CD4-positive, alpha-beta T cell treated with Interleukin-10 for 1 hour (primary cell): Measurements from ENCODE around the gene CCDC190.
"Not testable (repeated sequence)": the region's sequence is repeated elsewhere in the genome, so short reads cannot be mapped to it uniquely, and the experiment has no call there.

Experiments used
- DNase-seq: peaks from one replicate; pipeline ENCODE4 v3.0.0-alpha.2; 2020

The CCDC190 gene

DNA sequence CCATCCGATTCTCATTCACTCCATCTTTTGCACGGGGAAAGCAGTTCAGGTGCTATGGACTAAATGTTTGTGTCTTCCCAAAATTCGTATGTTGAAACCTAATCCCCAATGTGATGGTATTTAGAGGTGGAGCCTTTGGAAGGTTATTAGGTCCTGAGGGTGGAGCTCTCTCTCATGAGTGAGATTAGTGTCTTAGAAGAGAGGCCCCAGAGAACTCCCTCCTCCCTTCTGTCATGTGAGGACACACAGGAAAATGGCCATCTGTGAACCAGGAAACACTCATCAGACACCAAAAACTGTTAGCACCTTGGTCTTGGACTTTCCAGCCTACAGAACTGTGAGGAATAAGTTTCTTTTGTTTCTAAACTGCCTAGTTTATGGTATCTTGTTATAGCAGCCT lies 15.8 kb upstream of the CCDC190 start:
- DNase-seq = no peak

DNA sequence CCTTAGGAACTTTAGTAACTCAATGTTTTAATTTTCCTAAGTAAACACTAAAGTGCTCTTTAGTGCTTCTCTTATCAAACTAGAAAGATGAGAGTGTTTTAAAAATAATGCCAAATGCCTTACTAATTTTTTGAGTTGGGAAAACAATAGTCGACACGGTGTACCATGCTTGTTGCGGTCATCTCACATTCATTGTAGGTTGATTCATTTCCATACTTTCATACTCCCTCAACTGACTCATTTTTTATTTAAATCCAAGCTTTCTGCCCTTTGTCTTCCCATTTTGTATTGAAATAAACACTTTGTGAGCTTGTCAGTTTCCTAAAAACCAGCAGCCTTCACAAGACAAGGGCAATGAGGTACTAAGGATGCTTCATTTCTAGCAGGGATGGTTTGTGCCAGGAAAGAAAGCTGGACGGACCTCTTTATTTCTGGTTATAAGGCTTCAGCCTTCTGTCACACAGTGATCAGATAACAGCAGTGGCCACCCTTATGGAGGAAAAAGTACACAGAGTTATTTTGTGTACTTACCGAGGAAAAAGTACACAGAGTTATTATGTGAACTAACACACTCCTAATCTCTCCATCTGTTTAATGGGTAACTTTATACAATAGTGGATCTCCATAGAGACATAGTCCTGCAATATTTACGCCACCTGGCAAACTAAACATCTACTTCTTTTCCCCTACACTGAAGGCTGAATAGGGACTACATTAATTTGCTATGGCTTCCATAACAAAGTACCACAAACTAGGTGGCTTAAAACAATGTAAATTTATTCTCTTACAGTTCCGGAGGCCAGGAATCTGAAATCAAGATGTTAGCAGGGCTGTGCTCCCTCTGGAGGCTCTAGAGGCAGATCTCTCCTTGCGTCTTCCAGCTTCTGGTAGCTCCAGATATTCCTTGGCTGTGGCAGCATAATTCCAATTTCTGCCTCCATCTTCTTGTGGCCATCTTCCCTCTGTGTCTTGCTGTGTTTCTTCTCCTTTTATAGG lies 13.0 kb upstream of the CCDC190 start:
- no peak for DNase-seq

DNA sequence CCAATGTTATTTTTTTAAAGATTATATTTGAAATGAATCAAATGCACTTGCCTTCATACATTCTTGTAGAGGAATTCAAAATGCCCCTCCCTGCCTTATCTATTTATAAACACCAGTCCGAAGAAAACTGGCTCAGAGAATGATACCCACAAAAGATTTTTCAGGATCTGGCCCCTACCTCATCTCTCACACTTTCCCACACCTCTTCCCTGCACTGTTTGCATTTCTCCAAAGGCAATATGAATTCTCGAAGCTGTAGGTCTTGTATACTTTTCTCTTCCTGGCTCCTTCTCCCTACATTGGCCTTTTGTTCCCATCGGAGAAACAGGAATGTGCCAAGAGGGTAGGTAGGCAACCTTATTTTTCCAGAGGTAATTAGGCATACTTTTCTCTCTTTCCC lies 12.0 kb upstream of the CCDC190 start:
- no peak for DNase-seq

DNA sequence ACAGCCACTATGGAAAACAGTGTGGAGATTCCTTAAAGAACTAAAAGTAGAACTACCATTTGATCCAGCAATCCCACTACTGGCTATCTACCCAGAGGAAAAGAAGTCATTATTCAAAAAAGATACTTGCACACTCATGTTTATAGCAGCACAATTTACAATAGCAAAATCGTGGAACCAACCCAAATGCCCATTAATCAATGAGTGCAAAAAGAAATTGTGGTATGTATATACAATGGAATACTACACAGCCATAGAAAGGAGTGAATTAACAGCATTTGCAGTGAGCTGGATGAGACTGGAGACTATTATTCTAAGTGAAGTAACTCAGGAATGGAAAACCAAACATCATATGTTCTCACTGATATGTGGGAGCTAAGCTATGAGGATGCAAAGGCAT lies 10.4 kb upstream of the CCDC190 start:
- not testable (repeated sequence) for DNase-seq

DNA sequence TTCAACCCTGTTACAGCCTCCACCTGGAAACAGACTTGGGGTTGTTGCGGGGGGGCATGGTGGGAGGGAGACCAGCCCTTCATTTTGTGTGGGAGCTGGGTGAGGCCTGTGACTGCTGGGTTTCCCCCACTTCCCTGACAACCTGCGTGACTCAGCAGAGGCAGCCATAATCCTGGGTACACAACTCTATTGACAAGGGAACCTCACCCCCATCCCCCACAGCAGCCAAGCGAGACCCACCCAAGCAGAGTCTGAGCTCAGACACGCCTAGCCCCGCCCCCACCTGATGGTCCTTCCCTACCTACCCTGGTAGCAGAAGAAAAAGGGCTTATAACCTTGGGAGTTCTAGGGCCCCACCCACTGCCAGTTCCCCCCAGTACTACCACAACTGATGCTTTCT lies 8.0 kb upstream of the CCDC190 start:
- DNase-seq = no peak

DNA sequence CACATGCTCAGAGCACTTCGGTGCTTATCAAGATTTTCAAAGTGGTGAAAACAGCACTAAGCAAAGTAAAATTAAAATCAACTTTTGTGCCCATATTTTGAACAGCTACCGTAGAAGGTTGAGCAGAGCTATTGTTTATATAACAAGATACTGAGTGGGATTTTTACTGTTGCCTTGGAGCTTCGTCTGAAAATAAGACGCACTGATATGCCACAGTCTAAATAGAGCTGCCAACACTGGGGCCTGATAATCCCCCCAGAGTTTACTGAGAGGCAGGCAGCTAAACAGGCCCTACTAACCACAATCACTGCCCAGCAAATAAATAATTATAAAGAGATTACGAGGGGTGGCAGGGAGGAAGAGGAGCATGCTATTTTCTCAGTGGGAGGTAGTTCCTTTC lies 650 bp upstream of the CCDC190 start:
- no peak for DNase-seq

DNA sequence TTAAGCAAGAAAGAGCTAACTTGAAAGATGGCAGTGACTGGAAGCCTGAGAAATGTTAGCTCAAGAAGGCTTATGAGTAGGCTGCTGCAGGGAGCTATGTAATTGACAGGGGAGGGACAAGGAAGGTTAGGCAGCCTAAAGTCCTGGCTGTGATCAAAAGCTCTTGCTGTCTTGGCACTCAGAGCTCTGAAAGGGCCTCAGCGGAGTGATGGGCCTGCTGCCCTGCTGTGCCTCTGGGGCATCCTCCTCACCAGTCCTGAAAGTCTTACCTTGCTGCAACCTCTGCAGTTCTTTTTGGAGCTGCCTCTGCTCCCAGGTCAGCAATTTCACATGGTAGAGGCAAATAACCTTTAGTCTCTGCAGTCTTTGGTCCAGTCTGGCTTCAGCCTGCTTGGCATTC lies 1.8 kb downstream of the CCDC190 start:
- DNase-seq = no peak

DNA sequence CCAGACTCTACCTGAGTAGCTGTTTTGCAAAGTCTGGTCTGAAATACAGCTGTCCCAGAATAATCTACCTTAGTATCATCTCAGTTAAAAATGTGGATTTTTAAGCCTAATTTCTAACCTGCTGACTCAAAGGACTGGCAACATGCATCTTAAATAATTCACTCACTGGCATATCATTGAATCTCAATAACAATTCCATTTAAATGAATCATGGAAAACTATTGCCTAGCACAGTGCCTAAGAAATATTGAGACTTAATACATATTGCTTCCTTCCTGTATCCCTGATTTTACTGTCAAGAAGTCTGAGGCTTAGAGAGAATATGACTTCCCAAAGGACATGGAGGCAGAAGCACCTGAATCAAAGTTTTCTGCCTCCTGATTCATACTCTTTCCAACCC lies 3.1 kb downstream of the CCDC190 start:
- DNase-seq = no peak

DNA sequence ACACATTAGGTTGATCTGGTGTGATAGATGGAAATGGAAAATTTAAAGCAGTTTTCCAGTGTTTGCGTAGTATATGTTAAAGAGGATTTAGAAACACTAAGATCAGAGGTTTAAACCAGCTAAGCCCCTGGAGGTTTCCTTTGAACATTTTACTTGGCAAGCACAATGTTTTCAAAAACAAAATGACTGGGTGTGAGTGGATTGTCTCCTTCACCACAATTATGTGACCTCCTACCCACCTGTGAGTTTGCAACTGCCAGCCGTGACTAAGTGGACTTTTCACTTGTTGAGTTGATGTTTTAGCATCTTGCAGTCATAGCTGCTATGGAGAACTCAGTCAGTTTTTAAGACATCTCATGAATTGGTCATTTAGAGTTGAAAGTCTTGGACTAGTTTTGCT lies 4.7 kb downstream of the CCDC190 start:
- DNase-seq = no peak

DNA sequence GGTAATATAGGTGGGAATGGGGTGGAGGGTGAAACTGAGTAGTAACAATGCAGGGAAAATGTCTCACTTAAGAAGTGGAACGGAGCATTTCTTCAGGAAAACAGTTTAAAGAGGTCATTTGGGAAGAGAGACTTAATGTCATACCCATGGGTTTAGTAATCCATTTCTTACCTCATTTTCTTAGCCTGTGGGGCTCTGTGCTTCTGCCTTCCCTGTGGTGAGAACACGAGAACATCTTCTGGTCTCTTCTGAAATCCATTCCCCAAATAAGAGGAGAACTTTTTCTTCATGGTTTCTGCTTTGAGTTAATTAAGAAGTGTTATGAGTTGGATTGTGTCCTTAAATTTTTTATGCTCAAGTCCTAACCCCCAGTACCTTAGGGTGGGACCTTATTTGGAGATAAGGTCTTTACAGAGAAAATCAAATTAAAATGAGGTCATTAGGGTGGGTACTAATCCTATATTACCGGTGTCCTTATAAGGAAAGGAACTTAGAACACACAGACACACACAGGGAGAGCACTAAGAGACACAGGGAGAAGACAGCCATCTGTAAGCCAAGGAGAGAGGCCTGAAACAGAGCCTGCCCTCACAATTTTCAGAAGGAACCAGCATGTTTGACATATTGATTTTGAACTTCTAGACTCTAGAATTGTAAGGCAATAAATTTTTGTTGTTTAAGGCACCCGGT lies 5.4 kb downstream of the CCDC190 start:
- no peak for DNase-seq

DNA sequence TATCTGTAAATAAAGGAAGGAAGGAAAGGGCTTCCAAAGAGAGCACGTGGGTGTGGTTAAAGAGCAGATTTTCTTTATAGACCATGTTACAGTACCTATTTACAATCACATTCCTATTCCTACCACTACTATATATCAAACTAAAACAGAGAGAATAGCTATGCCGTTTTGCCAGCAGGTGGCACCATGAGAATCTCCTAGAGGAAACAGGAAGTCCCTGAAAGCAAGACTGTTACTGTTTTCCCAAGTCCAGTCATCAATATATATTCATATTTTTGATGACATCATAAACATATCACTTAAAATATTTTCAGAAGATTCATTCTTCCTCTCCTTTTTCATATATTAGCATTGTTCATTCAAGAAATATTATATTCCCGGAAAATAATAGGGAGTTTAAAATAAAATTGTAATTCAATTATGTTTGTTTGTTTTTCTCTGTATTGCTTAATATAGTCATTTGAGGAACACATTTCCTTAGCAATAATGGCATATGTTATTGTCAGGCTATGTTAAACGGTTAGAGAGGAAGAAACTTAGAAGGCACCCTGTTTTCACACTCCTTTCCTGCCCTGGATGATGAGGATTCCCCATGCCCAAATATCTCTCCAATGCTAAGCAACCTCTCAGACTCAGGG lies 6.6 kb downstream of the CCDC190 start:
- DNase-seq = peak; percentile 50

DNA sequence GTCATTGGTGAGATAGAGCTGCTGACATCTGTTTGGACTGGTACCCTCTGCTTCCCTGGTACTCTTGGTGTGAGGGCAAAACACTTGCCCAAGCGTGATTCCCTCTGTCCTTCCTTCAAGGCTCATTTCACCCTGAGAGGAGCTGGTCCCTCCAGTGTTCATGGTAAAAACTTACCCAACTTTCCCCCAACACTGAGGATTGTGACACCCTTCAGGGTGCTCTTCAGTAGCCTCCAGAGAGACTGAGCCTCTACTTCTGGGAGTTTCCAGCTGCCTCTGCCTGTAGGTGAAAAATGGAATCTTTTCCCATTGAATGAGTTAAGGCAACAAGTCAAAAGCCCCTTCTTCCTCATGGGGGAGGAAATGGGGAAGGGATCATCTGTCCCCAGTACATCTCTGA lies 9.6 kb downstream of the CCDC190 start:
- DNase-seq = no peak

DNA sequence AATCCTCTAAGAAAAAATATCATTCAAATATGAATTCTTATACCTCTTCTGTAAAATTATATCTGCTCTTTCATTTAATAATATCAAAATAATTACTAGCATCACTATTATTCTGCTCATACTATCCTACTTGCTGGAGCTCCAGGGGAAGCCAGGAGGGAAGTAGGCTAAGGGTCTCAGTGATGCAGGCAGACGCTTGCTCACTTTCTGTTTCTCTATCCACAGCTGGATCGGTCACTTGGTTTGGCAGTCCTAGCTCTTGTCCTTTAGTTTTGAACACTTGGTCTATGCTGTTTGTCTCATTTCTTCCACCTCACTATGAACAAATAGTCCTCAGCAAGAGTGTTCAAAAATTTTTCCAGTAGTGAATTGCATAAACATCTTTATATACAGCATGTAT lies 11.3 kb downstream of the CCDC190 start:
- DNase-seq = no peak

DNA sequence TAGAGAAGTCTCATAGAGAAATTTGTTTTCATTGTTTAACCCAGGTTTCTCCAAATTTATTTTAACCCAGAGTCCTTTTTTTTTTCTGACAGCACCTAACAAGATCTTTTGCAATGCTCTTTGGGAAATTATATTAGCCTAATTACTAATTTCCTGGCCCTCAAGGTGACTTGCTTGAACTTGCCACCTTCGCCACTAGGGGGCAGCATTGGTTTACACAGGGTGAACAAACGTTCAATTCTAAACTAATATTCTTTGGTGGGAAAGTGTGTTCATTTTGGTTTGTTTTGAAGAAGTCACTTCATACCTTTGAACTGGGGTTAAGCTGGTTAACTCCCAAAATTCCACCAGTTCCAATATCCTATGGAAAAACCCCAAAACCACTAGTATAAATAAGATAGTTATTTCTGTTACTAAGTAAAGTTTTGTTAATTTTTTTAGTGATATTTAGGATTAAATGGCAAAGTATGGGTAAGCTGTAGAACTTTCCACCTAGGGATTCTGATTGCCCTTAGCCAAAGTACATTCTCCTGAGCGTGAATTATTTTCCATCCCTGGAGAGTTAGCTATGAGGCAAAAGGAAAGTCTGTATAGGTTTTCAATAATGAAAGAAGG lies 13.0 kb downstream of the CCDC190 start:
- peak; percentile 74 for DNase-seq

DNA sequence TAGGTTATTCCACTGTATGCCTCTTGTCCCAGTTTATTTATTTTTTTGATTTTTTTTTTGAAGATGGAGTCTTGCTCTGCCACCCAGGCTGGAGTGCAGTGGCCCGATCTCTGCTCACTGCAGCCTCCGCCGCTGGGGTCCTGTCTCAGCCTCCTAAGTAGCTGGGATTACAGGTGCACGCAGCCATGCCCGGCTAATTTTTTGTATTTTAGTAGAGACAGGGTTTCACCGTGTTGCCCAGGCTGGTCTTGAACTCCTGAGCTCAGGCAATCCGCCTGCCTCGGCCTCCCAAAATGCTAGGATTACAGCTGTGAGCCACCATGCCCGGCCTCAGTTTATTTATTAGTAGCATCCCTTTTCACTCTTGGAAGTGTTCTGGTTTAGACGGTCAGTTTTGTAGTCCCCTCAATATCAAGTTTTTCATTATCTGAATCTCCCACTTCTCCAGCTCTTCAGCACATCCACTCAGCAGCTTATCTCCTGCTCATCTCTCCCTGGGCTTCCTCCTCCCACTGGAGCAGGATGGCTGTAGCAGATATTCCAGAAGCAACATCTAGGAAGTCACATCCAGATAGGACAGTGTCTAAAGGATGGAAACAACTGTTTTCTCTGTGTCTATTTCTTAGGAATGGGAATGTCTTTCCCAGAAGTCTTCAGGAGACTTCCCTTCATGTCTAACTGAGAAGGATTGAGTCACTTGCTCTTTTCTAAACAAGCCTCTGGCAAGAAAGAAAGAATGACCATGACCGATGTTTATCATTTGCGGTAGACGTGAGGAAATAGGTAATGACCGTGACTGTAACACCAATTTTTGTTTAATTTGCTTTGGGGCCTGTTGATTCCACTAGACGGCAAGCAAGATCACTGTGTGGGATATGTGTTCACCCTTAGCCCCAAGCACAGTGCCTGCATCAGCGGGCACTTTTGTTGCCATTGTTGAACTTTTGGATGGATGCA lies 14.4 kb downstream of the CCDC190 start:
- no peak for DNase-seq

DNA sequence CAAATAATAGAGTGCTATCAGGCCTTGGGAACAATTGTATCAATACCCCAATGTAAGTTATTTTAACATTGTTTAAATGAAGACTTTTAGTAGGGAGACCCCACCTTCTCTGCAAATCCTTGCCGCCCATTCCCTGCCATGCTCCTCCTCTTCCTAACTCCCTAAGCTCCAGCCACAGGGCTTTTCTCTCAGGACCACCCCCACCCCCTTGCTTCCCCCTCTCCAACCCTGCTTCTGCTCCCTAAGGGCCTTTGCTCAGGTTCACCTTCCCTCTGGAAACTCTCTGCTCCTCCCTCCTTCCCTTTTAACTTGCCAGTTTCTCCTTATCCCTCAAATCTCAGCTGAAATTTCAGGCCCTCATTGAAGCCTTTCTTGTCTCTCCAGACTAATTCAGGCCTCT lies 16.8 kb downstream of the CCDC190 start:
- DNase-seq = no peak

DNA sequence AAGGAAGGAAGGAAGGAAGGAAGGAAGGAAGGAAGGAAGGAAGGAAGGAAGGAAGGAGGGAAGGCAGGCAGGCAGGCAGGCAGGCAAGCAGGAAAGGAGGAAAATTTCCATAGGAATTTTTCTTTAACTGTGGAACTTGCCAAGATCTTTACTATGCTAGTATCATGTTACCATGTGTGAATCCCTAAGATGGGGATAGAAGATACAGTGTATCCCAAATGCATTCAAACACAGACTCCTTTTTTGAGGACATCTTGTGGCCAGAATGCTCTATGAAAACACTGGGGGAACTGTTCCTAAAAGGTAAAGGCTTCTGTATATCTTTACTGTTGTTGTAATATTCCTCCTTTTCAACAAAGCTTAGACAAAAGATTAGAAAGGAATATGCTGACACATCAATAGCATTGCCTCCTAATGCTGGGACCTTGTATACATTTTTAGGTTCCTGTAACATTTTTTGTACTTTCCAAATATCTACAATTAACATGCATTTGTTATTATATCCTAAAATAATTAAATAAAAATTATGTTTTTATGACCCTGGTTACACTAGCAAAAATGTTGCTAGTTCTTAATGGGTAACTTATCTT lies 20.6 kb downstream of the CCDC190 start:
- no peak for DNase-seq

DNA sequence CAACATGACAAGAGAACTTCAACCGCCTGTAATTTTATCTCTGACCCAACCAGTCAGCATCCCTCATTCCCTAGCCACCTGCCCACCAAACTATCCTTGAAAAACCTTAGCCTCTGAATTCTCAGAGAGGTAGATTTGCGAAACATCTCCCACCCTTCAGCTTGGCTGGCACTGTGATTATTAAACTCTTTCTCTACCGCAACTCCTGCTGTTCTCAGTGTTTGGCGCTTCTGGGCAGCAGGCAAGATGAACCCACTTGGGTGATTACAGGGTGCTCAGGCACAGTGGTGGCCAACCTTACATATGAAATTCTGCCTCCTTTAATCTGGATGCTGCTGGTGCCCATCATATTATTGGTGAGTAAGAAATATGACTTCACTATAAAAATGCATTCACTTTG lies 22.1 kb downstream of the CCDC190 start:
- no peak for DNase-seq

DNA sequence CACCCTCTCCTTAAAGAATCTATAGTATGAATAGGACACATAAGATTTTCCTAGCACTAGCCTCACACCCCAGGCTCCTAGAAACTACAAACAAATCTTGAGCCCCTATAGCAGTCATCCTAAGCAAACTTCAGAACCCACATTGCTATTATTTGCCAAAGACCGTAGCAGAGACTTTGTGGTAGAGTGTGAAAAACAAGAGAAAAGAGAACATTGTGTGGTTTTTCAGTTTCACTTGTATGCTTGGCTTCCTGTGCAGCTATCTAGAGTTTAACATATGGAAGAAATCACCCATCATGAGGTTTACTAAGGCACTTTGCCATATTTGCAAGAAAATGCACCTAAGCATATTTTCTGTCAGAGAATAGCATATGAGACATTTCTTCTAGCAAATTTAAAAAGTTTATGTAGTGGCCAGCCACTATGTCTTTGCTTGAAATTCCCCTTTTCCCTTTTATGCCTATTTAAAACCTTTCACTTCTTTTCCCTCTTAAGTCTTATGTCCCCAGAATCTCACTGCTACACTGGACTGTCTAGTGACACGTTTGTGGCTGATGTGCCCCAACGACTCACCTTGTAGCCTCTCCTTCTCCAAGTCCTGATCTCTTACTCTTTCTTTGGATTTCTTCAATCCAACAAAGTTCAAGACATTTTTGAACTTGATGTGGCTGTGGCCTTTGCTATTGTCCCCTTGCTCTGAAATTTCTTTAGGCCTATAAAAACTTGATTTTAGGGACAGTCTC lies 25.6 kb downstream of the CCDC190 start:
- no peak for DNase-seq

DNA sequence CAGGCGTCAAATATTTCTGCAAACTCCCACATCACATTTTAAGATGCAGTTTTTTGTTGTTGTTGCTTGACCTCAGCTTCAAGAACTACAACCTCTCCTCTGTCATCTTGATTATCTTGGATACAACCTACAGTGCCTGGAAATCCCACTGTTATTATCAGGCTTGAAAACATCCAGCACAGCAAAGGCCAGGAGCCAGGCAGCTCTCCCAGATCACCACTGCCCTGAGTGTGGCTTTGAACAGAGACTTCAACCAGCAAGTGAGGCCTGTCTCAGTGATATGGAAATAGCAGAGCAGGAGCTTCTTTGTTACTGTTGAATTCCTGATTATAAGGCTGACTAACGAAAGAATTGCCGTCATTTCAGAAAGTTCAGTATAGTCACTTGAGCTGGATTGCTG lies 28.5 kb downstream of the CCDC190 start:
- no peak for DNase-seq

DNA sequence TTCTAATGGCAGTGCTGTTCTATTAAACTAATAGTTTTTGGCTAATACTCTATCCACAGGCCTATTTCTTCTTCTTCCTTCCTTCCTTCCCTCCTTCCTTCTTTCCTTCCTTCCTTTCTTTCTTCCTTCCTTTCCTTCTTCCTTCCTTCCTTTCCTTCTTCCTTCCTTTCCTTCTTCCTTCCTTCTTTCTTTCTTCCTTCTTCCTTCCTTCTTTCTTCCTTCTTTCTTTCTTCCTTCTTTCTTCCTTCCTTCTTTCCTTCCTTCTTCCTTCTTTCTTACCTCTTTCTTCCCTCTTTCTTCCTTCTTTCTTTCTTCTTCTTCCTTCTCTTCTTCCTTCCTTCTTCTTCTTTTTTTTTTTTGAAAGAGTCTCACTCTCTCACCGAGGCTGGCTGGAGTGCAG lies 31.7 kb downstream of the CCDC190 start:
- no peak for DNase-seq
